ENCODE data around the gene SORCS1. TPM values are rescaled to one million over a fixed set of nuclear protein-coding genes. Genes with fewer than 3 reads are reported as not detected.

The SORCS1 gene
- total RNA-seq, 1 donor from 2014 or later: 11.1 TPM

DNA sequence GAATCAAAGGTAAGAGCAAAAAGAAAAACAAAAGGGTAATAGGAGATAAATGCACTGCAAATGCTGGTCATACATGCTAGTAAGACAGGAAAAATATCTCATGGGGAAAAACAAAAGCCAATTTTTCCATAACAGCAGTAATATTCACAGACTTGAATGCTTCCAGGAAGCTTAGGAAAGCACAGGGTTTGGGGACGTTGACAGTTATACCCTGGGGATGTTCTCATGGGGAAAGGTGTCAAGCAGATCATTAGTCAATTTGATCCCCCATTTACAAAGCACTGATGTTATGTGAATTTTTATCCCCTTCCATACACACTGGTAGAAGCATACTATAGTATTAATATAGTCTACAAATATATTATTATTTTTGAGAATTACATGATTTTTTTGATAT lies 232.7 kb downstream of the SORCS1 start:
- TF ChIP-seq EZH2 (IDR thresholded peaks at IDR 0.05) (no peak), EZH2phosphoT487 (IDR thresholded peaks at IDR 0.05) (no peak)
- TF ChIP-seq, protein P1, sequence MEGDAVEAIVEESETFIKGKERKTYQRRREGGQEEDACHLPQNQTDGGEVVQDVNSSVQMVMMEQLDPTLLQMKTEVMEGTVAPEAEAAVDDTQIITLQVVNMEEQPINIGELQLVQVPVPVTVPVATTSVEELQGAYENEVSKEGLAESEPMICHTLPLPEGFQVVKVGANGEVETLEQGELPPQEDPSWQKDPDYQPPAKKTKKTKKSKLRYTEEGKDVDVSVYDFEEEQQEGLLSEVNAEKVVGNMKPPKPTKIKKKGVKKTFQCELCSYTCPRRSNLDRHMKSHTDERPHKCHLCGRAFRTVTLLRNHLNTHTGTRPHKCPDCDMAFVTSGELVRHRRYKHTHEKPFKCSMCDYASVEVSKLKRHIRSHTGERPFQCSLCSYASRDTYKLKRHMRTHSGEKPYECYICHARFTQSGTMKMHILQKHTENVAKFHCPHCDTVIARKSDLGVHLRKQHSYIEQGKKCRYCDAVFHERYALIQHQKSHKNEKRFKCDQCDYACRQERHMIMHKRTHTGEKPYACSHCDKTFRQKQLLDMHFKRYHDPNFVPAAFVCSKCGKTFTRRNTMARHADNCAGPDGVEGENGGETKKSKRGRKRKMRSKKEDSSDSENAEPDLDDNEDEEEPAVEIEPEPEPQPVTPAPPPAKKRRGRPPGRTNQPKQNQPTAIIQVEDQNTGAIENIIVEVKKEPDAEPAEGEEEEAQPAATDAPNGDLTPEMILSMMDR (IDR thresholded peaks at IDR 0.05): no peak
- Histone ChIP-seq H3K27ac (no peak overlapping the region), H3K4me3 (no peak overlapping the region), H3K9ac (no peak overlapping the region), H3K9me3 (ENCODE audit: low read depth) (no peaks in the 10 kb centered on the region), H3K36me3 (no peaks in the 10 kb centered on the region), H3K27me3 (no peaks in the 10 kb centered on the region), H4K20me1 (ENCODE audit: low read depth) (no peaks in the 10 kb centered on the region), H2AFZ (replicated peaks) (no peak overlapping the region), H3K4me2 (no peak overlapping the region), H3K79me2 (ENCODE audit: low read depth) (no peaks in the 10 kb centered on the region), H3F3A (ENCODE audit: low read depth) (peaks cover 13% of the 10 kb centered on the region), H3K4me1 (peaks cover 28% of the 10 kb centered on the region)
- Mint-ChIP-seq H3K4me3 (no peak overlapping the region), H3K27ac (no peak overlapping the region), H3K4me1 (peaks cover 26% of the 10 kb centered on the region), H3K27me3 (ENCODE audit: insufficient read depth, low read depth) (peaks cover 3% of the 10 kb centered on the region), H3K36me3 (no peaks in the 10 kb centered on the region), H3K9me3 (peaks cover 5% of the 10 kb centered on the region)
- no peak for DNase-seq (ENCODE audit: low spot score)

DNA sequence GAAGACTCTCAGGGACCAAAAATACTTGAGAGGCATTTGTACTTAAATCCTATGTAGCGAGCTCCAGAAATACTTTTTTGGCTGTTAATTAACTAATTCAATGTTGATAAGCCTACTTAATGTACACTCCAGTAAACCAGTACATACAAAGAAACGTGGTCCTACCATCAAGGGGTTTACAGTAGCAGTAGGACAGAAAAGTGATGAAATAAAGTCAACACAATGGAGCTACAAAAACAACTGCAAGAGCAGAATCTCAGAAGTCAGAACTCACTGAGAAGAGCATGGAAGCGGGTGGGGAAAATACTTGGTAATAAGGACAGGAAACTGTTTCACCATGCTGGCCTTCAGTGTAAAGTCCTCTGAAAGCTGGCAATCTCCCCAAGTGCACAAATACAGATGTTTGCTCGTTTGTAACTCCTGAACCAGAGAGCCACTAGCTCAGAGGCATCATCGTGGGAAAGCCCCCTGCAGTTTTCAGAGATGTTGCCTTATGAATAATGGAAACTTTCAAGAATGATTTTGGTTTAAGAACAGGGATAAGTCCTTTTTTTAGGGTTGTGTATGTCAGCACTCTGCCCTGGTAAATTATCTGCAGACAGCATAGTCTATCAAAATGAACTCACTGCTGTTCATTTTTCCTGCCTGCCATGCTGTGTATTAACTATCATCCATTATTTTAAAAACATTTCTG lies 233.2 kb downstream of the SORCS1 start:
- Mint-ChIP-seq H3K4me3 (no peak overlapping the region), H3K9me3 (peaks cover 2% of the 10 kb centered on the region), H3K36me3 (no peaks in the 10 kb centered on the region), H3K27me3 (ENCODE audit: insufficient read depth, low read depth) (peaks cover 3% of the 10 kb centered on the region), H3K4me1 (peaks cover 26% of the 10 kb centered on the region), H3K27ac (no peak overlapping the region)
- H3K79me2 ChIP-seq (ENCODE audit: low read depth): no peaks in the 10 kb centered on the region
- no peaks in the 10 kb centered on the region for H4K20me1 ChIP-seq (ENCODE audit: low read depth)
- no peak overlapping the region for H2AFZ ChIP-seq (replicated peaks)
- H3K9ac ChIP-seq: no peak overlapping the region
- peak overlapping the region; percentile 19 for H3K4me2 ChIP-seq
- no peak overlapping the region for H3K27ac ChIP-seq
- H3F3A ChIP-seq (ENCODE audit: low read depth): peaks cover 13% of the 10 kb centered on the region
- no peaks in the 10 kb centered on the region for H3K9me3 ChIP-seq (ENCODE audit: low read depth)
- TF ChIP-seq, protein P1 (IDR thresholded peaks at IDR 0.05): no peak
- no peak for TF ChIP-seq EZH2phosphoT487 (IDR thresholded peaks at IDR 0.05)
- TF ChIP-seq EZH2 (IDR thresholded peaks at IDR 0.05): no peak
- H3K4me1 ChIP-seq: peaks cover 28% of the 10 kb centered on the region
- no peaks in the 10 kb centered on the region for H3K27me3 ChIP-seq
- DNase-seq (ENCODE audit: low spot score): no peak
- H3K4me3 ChIP-seq: no peak overlapping the region
- no peaks in the 10 kb centered on the region for H3K36me3 ChIP-seq

DNA sequence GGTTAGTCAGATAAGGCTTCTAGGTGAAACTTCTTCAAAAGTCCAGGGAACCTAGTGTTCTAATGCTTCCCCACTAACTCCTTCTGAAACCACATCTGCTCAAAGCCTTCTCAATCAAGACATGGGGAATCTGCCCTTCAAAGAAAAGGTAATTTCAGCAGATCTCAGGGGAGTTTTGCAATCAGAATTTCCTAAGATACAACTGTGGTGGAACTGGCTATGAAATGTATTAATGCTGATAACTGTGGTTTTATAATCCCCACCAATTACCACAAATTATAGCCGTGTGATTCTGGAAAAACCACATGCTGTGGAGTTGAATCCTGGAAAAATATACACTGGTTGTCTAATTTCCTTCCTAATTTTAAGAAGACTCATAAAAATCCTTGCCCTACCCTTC lies 233.8 kb downstream of the SORCS1 start:
- Mint-ChIP-seq H3K4me3 (no peak overlapping the region), H3K9me3 (no peaks in the 10 kb centered on the region), H3K4me1 (peaks cover 26% of the 10 kb centered on the region), H3K36me3 (no peaks in the 10 kb centered on the region), H3K27ac (no peak overlapping the region), H3K27me3 (ENCODE audit: insufficient read depth, low read depth) (peaks cover 3% of the 10 kb centered on the region)
- H4K20me1 ChIP-seq (ENCODE audit: low read depth): no peaks in the 10 kb centered on the region
- H3K4me3 ChIP-seq: no peak overlapping the region
- no peaks in the 10 kb centered on the region for H3K36me3 ChIP-seq
- H3F3A ChIP-seq (ENCODE audit: low read depth): peaks cover 13% of the 10 kb centered on the region
- no peak overlapping the region for H3K9ac ChIP-seq
- H3K4me2 ChIP-seq: no peak overlapping the region
- no peaks in the 10 kb centered on the region for H3K79me2 ChIP-seq (ENCODE audit: low read depth)
- no peak overlapping the region for H3K27ac ChIP-seq
- H2AFZ ChIP-seq (replicated peaks): no peak overlapping the region
- TF ChIP-seq EZH2 (IDR thresholded peaks at IDR 0.05) (no peak), EZH2phosphoT487 (IDR thresholded peaks at IDR 0.05) (no peak)
- TF ChIP-seq, protein P1 (IDR thresholded peaks at IDR 0.05): no peak
- H3K4me1 ChIP-seq: peaks cover 28% of the 10 kb centered on the region
- no peak for DNase-seq (ENCODE audit: low spot score)
- H3K9me3 ChIP-seq (ENCODE audit: low read depth): no peaks in the 10 kb centered on the region
- H3K27me3 ChIP-seq: no peaks in the 10 kb centered on the region

Data from neural progenitor cell (in vitro differentiated cells).